Right lobe of liver (tissue), 4 donors: ENCODE results near the gene TOM1L2.

Experiments
- POLR2A ChIP-seq: fragments of 450-650 bp; IDR thresholded peaks from one replicate; pipeline ENCODE4 v1.6.1; 2017; ENCODE audit warnings: antibody characterized with exemption, mild to moderate bottlenecking
- TF ChIP-seq, protein P1 (sequence below), 4 donors: fragments of 200-600 bp in 3 of 4; fragments of 450-650 bp in 1 of 4; IDR thresholded peaks; one replicate each; pipeline versions ENCODE4 v1.5.1 to v1.8.0; 2016 to 2022; ENCODE audit warnings: antibody characterized with exemption in 4 of 4, mild to moderate bottlenecking in 2 of 4
- donor health status: DM: no; HTN: no; CAD: no.
- donor health status: DM: no; HTN: no; CAD: no.
- donor health status: DM: no; HTN: yes; CAD: no.

DNA sequence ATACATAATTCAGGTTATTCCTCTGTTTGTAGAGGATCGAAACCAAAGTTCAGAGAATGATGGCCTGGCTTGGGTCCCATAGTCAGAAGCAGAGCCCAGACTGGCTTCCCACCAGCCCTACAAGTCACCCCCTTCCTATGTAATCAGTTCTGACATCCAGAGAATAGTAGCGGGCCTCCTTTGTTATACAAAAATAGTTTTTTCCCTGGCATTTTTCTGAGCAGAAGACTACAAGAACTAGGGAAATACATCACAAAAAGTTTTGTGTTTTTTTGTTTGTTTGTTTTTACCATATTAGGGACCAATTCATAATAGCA lies 47.6 kb upstream of the TOM1L2 start:
- TF ChIP-seq POLR2A, result no peak
- TF ChIP-seq, protein P1, sequence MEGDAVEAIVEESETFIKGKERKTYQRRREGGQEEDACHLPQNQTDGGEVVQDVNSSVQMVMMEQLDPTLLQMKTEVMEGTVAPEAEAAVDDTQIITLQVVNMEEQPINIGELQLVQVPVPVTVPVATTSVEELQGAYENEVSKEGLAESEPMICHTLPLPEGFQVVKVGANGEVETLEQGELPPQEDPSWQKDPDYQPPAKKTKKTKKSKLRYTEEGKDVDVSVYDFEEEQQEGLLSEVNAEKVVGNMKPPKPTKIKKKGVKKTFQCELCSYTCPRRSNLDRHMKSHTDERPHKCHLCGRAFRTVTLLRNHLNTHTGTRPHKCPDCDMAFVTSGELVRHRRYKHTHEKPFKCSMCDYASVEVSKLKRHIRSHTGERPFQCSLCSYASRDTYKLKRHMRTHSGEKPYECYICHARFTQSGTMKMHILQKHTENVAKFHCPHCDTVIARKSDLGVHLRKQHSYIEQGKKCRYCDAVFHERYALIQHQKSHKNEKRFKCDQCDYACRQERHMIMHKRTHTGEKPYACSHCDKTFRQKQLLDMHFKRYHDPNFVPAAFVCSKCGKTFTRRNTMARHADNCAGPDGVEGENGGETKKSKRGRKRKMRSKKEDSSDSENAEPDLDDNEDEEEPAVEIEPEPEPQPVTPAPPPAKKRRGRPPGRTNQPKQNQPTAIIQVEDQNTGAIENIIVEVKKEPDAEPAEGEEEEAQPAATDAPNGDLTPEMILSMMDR (IDR thresholded peaks at IDR 0.05), result no peak
